K562 (cell line): ENCODE results near the gene PMP22. TPM values are rescaled to one million over a fixed set of nuclear protein-coding genes. Genes with fewer than 3 reads are reported as not detected.

ENCODE experiments used
- FUS ChIP-seq: fragments of 200-400 bp; formaldehyde crosslinking; optimal IDR thresholded peaks from 2 replicates; pipeline ENCODE3; 2017; ENCODE audit warnings: low read depth, low read length
- HMG20A ChIP-seq: fragments of 450-650 bp; formaldehyde crosslinking; conservative IDR thresholded peaks from 2 replicates; pipeline ENCODE4 v1.4.0; 2020; ENCODE audit warnings: mild to moderate bottlenecking, mixed read lengths
- ZBTB1 ChIP-seq: sonication (generic); formaldehyde crosslinking; IDR thresholded peaks from 2 replicates; pipeline ENCODE4 v1.8.1; 2023; ENCODE audit warnings: missing genetic modification reagents, low read depth, mild to moderate bottlenecking, borderline replicate concordance
- ZBTB7A ChIP-seq: IDR thresholded peaks from 2 replicates; pipeline ENCODE4 v1.6.1; 2011; ENCODE audit warnings: low read depth, mild to moderate bottlenecking, low read length, moderate library complexity, borderline replicate concordance; ENCODE audit not compliant: control insufficient read depth
- ZNF398 ChIP-seq: fragments of 250-450 bp; sonication (Bioruptor Pico); IDR thresholded peaks from 2 replicates; pipeline ENCODE4 v1.8.0; 2021; ENCODE audit warnings: moderate library complexity, mild to moderate bottlenecking, inconsistent platforms
- ZNF449 ChIP-seq: fragments of 250-450 bp; sonication (Bioruptor Pico); IDR thresholded peaks from 2 replicates; pipeline ENCODE4 v1.8.0; 2022; ENCODE audit warnings: moderate library complexity, mild to moderate bottlenecking, inconsistent platforms
- polyA plus RNA-seq, 8 experiments: library from polyadenylated mRNA; depleted of rRNA in 4 of 8; stranded (reverse) in 5 of 8; unstranded in 3 of 8; fragments of >200 nt; fragmentation: Nextera tagmentation in 2 of 8; fragmentation: Illumina TruSeq in 1 of 8; extraction: Ambion mirVana in 2 of 8; extraction: Trizol in 1 of 8; gene quantifications; 2 replicates each; pipeline versions ENCODE4 v1.2.1 to v1.2.3, GENCODE V29; 2011 to 2014; ENCODE audit warnings: inconsistent platforms in 1 of 8, missing spikeins in 1 of 8
- total RNA-seq, 7 experiments: library from RNA; depleted of rRNA in 6 of 7; stranded (reverse); fragments of >200 nt in 6 of 7; fragmentation: Illumina TruSeq in 2 of 7; extraction: Trizol in 2 of 7; gene quantifications; 2 replicates each; pipeline versions ENCODE4 v1.2.1 to v1.2.3, GENCODE V29; 2011 to 2021; ENCODE audit warnings: low replicate concordance in 1 of 7
- TF ChIP-seq, protein P1 (sequence below), 2 experiments: fragments of 450-650 bp in 1 of 2; sonication (generic) in 1 of 2; formaldehyde crosslinking in 1 of 2; IDR thresholded peaks; 2 replicates each; pipeline versions ENCODE4 v1.7.1 to v1.9.0; 2016 to 2022; ENCODE audit warnings: inconsistent platforms in 1 of 2, mild to moderate bottlenecking in 1 of 2, missing genetic modification reagents in 1 of 2
- TF ChIP-seq, protein P2 (sequence below): fragments of 250-450 bp; sonication (Bioruptor Pico); IDR thresholded peaks from 2 replicates; pipeline ENCODE4 v1.4.0; 2020; ENCODE audit warnings: mild to moderate bottlenecking, moderate library complexity, borderline replicate concordance

The PMP22 gene
- total and polyA plus RNA-seq, 9 of the 15 experiments (the other 6 are each of a cell fraction or from before 2014, with no cell fraction given) = 12.6 to 62.3 (median 25.8) TPM

- TF ChIP-seq, protein P1, sequence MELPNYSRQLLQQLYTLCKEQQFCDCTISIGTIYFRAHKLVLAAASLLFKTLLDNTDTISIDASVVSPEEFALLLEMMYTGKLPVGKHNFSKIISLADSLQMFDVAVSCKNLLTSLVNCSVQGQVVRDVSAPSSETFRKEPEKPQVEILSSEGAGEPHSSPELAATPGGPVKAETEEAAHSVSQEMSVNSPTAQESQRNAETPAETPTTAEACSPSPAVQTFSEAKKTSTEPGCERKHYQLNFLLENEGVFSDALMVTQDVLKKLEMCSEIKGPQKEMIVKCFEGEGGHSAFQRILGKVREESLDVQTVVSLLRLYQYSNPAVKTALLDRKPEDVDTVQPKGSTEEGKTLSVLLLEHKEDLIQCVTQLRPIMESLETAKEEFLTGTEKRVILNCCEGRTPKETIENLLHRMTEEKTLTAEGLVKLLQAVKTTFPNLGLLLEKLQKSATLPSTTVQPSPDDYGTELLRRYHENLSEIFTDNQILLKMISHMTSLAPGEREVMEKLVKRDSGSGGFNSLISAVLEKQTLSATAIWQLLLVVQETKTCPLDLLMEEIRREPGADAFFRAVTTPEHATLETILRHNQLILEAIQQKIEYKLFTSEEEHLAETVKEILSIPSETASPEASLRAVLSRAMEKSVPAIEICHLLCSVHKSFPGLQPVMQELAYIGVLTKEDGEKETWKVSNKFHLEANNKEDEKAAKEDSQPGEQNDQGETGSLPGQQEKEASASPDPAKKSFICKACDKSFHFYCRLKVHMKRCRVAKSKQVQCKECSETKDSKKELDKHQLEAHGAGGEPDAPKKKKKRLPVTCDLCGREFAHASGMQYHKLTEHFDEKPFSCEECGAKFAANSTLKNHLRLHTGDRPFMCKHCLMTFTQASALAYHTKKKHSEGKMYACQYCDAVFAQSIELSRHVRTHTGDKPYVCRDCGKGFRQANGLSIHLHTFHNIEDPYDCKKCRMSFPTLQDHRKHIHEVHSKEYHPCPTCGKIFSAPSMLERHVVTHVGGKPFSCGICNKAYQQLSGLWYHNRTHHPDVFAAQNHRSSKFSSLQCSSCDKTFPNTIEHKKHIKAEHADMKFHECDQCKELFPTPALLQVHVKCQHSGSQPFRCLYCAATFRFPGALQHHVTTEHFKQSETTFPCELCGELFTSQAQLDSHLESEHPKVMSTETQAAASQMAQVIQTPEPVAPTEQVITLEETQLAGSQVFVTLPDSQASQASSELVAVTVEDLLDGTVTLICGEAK (IDR thresholded peaks at IDR 0.05) = peak; percentile 88
- TF ChIP-seq, protein P1 (CRISPR knock-in tag; IDR thresholded peaks at IDR 0.05) = no peak
- TF ChIP-seq ZBTB1 (no peak), ZNF398 (CRISPR knock-in tag) (no peak), ZNF449 (CRISPR knock-in tag) (no peak), ZBTB7A (no peak), FUS (no peak), HMG20A (CRISPR knock-in tag) (no peak)
- TF ChIP-seq, protein P2, sequence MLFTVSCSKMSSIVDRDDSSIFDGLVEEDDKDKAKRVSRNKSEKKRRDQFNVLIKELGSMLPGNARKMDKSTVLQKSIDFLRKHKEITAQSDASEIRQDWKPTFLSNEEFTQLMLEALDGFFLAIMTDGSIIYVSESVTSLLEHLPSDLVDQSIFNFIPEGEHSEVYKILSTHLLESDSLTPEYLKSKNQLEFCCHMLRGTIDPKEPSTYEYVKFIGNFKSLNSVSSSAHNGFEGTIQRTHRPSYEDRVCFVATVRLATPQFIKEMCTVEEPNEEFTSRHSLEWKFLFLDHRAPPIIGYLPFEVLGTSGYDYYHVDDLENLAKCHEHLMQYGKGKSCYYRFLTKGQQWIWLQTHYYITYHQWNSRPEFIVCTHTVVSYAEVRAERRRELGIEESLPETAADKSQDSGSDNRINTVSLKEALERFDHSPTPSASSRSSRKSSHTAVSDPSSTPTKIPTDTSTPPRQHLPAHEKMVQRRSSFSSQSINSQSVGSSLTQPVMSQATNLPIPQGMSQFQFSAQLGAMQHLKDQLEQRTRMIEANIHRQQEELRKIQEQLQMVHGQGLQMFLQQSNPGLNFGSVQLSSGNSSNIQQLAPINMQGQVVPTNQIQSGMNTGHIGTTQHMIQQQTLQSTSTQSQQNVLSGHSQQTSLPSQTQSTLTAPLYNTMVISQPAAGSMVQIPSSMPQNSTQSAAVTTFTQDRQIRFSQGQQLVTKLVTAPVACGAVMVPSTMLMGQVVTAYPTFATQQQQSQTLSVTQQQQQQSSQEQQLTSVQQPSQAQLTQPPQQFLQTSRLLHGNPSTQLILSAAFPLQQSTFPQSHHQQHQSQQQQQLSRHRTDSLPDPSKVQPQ = 0 out of 2 replicates have a peak, but pooled peaks have one; percentile 37
These were observed 28.6 kb downstream of the PMP22 start (continued) for GRCh38 chr17:15236281-15237105.
